Upper lobe of left lung (tissue), 6 donors: Measurements from ENCODE around the gene UTY. TPM values are rescaled to one million over a fixed set of nuclear protein-coding genes. Genes with fewer than 3 reads are reported as not detected.

Experiments
- ATAC-seq, 2 donors: fragments of 200-7000 bp; cut with Tn5 transposase; one replicate each; pipeline ENCODE4 v1.9.1; 2022; ENCODE audit warnings: mild to moderate bottlenecking in 2 of 2, moderate library complexity in 2 of 2; ENCODE audit not compliant: low FRiP score in 2 of 2
- DNase-seq, 2 donors: peaks; one replicate each; pipeline ENCODE4 v3.0.0-alpha.2; 2019 to 2020
- H3K27ac ChIP-seq, 4 donors: fragments of 200-600 bp; sonication (generic); one replicate each; pipeline ENCODE4 v1.5.1; 2016 to 2019
- H3K27me3 ChIP-seq, 4 donors: fragments of 200-600 bp; sonication (generic); one replicate each; pipeline ENCODE4 v1.5.1; 2017 to 2019
- H3K36me3 ChIP-seq, 4 donors: fragments of 200-600 bp; sonication (generic); one replicate each; pipeline ENCODE4 v1.5.1; 2016 to 2019
- H3K4me1 ChIP-seq, 4 donors: fragments of 200-600 bp; sonication (generic); one replicate each; pipeline ENCODE4 v1.5.1; 2018 to 2019
- H3K4me3 ChIP-seq, 4 donors: fragments of 200-600 bp; sonication (generic); one replicate each; pipeline ENCODE4 v1.5.1; 2017 to 2019; ENCODE audit warnings: mild to moderate bottlenecking in 2 of 4, moderate library complexity in 1 of 4
- H3K9me3 ChIP-seq, 4 donors: fragments of 200-600 bp; sonication (generic); one replicate each; pipeline ENCODE4 v1.5.1; 2018 to 2019
- CTCF ChIP-seq, 6 experiments: fragments of 450-650 bp in 4 of 6; fragments of 200-600 bp in 2 of 6; sonication (generic) in 2 of 6; IDR thresholded peaks; one replicate each; pipeline ENCODE4 v1.5.1; 2016 to 2019; ENCODE audit warnings: antibody characterized with exemption in 6 of 6
- EP300 ChIP-seq, 4 donors: sonication (generic); formaldehyde crosslinking; IDR thresholded peaks; one replicate each; pipeline ENCODE4 v1.5.1; 2017; ENCODE audit warnings: antibody characterized with exemption in 4 of 4, control low read depth in 2 of 4
- POLR2A ChIP-seq, 4 donors: fragments of 450-650 bp; IDR thresholded peaks; one replicate each; pipeline ENCODE4 v1.5.1; 2016 to 2017; ENCODE audit warnings: antibody characterized with exemption in 4 of 4, mild to moderate bottlenecking in 2 of 4
- POLR2AphosphoS5 ChIP-seq, 2 donors: sonication (generic); formaldehyde crosslinking; IDR thresholded peaks; one replicate each; pipeline ENCODE4 v1.5.1; 2017; ENCODE audit warnings: antibody characterized with exemption in 2 of 2
- WGBS, 2 donors: methylation state at CpG; one replicate each; pipeline ENCODE4 v1.1.5; 2017 to 2018; 5-methylcytosine and 5-hydroxymethylcytosine counted together
- total RNA-seq, 6 donors: library from RNA; depleted of rRNA in 4 of 6; stranded (reverse); fragments of >200 nt in 4 of 6; gene quantifications; one replicate each; pipeline versions ENCODE4 v1.1.0 to v1.2.1, GENCODE V29; 2016 to 2021
- donor health status: DM: no; HTN: no; CAD: no; lungs with moderate emphysema.
- donor health status: DM: no; HTN: yes; CAD: no; lungs with severe emphysema.

UTY gene
- total RNA-seq, 6 donors from 2014 or later, result 0.26 to 201 (median 35.1) TPM; not detected in 2

- Histone ChIP-seq H3K36me3 (no peaks in the 10 kb centered on the region), H3K9me3 (no peaks in the 10 kb centered on the region), H3K27ac (no peak overlapping the region), H3K4me1 (no peaks in the 10 kb centered on the region), H3K4me3 (no peak overlapping the region), H3K27me3 (no peaks in the 10 kb centered on the region)
- DNase-seq, result no peak
- 83% methylated on average over 6 of the region's 7 CpGs; no CpG with 5 or more reads in 1 of the 2 donors for WGBS, 2 donors
- no peak for ATAC-seq
- TF ChIP-seq EP300 (IDR thresholded peaks at IDR 0.05), result no peak
- no peak for TF ChIP-seq POLR2AphosphoS5 (IDR thresholded peaks at IDR 0.05)
- TF ChIP-seq CTCF (IDR thresholded peaks at IDR 0.05), result no peak
- no peak for TF ChIP-seq POLR2A (IDR thresholded peaks at IDR 0.05)
These were observed 98.6 kb downstream of the UTY start for GRCh38 chrY:13381110-13381683.

- no peak for DNase-seq
- H3K27me3 ChIP-seq, result no peaks in the 10 kb centered on the region
- no peak overlapping the region for H3K27ac ChIP-seq
- no peak overlapping the region for H3K4me3 ChIP-seq
- no peak for TF ChIP-seq POLR2A (IDR thresholded peaks at IDR 0.05)
- TF ChIP-seq CTCF (IDR thresholded peaks at IDR 0.05), result no peak
- no peak for TF ChIP-seq POLR2AphosphoS5 (IDR thresholded peaks at IDR 0.05)
- no peak for TF ChIP-seq EP300 (IDR thresholded peaks at IDR 0.05)
- no peaks in the 10 kb centered on the region for H3K9me3 ChIP-seq
- peaks cover 0 to 7% (median 0%) of the 10 kb centered on the region in 4 donors for H3K4me1 ChIP-seq
- WGBS, 2 donors, result 55% methylated on average over 6 of the region's 6 CpGs; no CpG with 5 or more reads in 1 of the 2 donors
- H3K36me3 ChIP-seq, result no peaks in the 10 kb centered on the region
- ATAC-seq, result no peak
These were observed 108.7 kb downstream of the UTY start for GRCh38 chrY:13370868-13371800.

- H3K36me3 ChIP-seq, result no peaks in the 10 kb centered on the region
- no peak for TF ChIP-seq EP300 (IDR thresholded peaks at IDR 0.05)
These were observed 109.6 kb downstream of the UTY start for GRCh38 chrY:13370245-13370644.

GRCh38 chrY:13368513-13368845 is 111.4 kb downstream of the UTY start:
- no peak for DNase-seq
- H3K36me3 ChIP-seq, result no peaks in the 10 kb centered on the region
- H3K27me3 ChIP-seq, result no peaks in the 10 kb centered on the region
- H3K4me3 ChIP-seq, result no peak overlapping the region
- no peaks in the 10 kb centered on the region for H3K9me3 ChIP-seq
- peaks cover 0 to 7% (median 0%) of the 10 kb centered on the region in 4 donors for H3K4me1 ChIP-seq
- TF ChIP-seq EP300 (IDR thresholded peaks at IDR 0.05), result no peak
- TF ChIP-seq POLR2A (IDR thresholded peaks at IDR 0.05), result no peak
- no peak for TF ChIP-seq CTCF (IDR thresholded peaks at IDR 0.05)
- no peak for TF ChIP-seq POLR2AphosphoS5 (IDR thresholded peaks at IDR 0.05)
- ATAC-seq, result no peak
- 90% methylated on average over 2 of the region's 4 CpGs; no CpG with 5 or more reads in 1 of the 2 donors for WGBS, 2 donors
- H3K27ac ChIP-seq, result no peak overlapping the region

More at GRCh38 chrY:13370245-13370644, 109.6 kb downstream of the UTY start:
- no peak for ATAC-seq
- DNase-seq, result no peak
- Histone ChIP-seq H3K9me3 (no peaks in the 10 kb centered on the region), H3K4me1 (peaks cover 0 to 7% (median 0%) of the 10 kb centered on the region in 4 donors), H3K27me3 (no peaks in the 10 kb centered on the region), H3K27ac (no peak overlapping the region), H3K4me3 (no peak overlapping the region)

GRCh38 chrY:13363641-13364040 is 116.2 kb downstream of the UTY start:
- no peak overlapping the region for H3K4me3 ChIP-seq
- H3K9me3 ChIP-seq, result no peaks in the 10 kb centered on the region
- H3K36me3 ChIP-seq, result no peaks in the 10 kb centered on the region
- DNase-seq (no peak), ATAC-seq (no peak)
- TF ChIP-seq POLR2A (IDR thresholded peaks at IDR 0.05) (no peak), CTCF (IDR thresholded peaks at IDR 0.05) (no peak), POLR2AphosphoS5 (IDR thresholded peaks at IDR 0.05) (no peak), EP300 (IDR thresholded peaks at IDR 0.05) (no peak)
- 66% methylated on average over 2 of the region's 2 CpGs; no CpG with 5 or more reads in 1 of the 2 donors for WGBS, 2 donors
- H3K27ac ChIP-seq, result no peak overlapping the region
- no peaks in the 10 kb centered on the region for H3K27me3 ChIP-seq
- H3K4me1 ChIP-seq, result peaks cover 0 to 9% (median 0%) of the 10 kb centered on the region in 4 donors
